ENCODE data around the gene ADAM22.

ADAM22 gene

DNA sequence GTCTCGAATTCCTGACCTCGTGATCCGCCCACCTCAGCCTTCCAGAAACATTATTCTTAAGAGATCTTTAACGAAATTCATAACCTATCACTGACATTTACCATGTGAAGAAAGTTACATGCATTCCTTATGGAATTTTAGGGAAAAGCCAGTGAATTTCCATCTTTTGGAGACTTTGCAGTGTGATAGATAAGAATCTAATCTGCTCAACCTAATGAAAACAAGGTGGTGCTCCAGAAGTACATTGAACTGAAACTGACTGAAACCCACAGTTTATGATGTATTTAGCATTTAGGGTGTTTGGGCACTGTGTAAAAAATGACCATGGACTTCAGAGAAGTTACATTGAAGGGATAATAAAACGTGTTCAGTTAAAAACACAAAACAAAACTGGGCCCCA, 242.1 kb downstream of the ADAM22 start:
- DNase-seq = no peak

- no peak for DNase-seq
Observed at GRCh38 chr7:88183051-88183450, 249.0 kb downstream of the ADAM22 start.

DNA sequence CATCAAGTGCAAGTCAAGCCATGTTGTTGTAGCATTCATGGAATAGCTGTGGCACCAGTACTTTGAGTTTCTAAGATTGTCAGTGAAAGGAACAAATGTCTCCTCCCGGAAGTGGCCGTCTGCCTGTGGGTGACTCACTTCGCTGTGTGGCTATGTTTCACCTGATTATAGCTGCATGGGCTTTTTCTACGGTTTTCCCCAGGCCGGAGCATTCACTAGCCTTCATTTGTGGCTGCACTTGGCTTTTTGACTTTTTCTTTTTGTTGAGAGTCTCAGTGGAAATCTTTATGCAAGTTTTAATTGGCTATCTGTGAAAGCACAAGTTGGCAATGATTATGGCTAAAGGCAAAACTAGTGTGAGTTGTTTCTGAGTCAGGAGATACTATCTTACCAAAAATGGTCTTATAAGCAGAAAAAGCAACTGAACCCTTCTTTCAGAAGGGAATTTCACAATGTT, 250.8 kb downstream of the ADAM22 start:
- DNase-seq = peak; percentile 62

DNA sequence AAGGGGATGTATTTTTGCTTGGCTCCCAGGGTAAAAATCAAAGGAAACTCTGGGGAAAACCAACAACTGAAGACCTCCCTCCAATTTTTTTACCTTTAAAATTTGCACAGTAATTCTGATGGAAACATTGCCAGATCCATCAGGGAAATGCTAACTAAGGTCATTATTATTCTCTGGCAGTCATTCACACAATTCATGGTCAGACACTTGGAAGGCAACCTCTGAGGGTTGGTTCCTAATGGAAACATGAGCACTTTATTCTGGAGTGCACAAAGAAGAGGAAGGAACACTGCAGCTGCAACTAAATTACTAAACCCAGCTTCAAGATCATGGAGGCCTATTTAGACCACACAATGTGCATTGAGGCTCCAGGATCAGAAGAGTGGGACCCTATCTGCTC, 251.6 kb downstream of the ADAM22 start:
- no peak for DNase-seq

DNA sequence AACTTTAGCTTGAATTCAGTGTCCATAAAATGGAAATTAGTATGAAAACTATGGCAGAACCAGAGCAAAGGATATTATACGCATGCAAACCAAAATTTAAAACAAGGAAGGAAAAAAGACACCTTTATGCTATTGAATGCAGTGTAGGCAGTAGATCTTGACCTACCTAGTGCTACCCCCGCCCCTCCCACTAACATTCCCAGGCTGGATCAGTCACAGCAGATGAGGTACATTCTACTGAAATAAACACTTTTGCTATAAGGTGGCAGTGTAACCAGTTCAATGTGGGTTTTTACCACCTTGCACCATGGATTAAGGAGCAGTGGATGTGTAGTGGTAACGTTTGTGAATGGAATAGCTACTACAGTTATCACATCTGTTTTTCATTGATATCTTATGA, 257.9 kb downstream of the ADAM22 start:
- DNase-seq = no peak

DNA sequence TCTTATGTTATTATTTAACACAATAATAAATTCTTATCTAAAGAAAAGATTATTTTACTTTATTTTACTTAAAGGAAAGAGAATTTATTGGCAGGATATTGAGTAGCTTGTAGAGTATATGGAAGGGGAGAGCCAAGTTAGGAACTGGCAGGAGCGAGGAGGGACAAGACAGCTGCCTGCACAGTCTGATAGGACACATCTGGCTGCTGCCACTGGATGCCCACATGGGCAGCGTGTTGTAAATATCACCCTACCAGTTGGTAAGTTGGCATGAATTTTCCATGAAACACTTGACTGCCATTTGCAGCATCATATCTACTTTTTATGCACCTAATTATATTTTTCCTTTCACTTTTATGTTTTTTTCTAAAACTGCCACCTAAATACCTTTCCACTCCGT, 266.2 kb downstream of the ADAM22 start:
- no peak for DNase-seq

- no peak for DNase-seq
Observed at GRCh38 chr7:88200789-88201188, 266.7 kb downstream of the ADAM22 start.

GRCh38 chr7:88201305-88201704, 267.3 kb downstream of the ADAM22 start:
- no peak for DNase-seq

- DNase-seq = no peak
Observed at GRCh38 chr7:88202278-88202677, 268.2 kb downstream of the ADAM22 start.

- DNase-seq = no peak
Observed at GRCh38 chr7:88202799-88203198, 268.7 kb downstream of the ADAM22 start.

DNA sequence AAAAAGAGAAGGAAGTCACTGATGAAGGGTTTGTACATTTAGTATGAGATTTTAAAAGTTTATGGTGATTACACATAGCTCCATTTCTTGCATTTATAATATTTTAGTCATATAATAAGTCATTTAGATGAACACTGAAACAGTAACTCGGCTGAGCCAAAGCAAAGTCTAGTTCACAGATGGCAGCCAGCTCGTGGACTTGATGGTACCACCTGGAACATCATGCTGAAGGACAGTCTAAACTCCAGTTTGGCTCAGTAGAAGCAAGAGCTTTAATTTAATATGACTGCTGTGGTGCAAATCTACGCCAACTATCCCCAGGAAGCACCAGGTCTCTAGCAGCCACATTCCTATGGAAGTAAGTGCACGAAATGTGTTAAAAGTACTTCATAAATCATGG, 269.4 kb downstream of the ADAM22 start:
- no peak for DNase-seq

DNA sequence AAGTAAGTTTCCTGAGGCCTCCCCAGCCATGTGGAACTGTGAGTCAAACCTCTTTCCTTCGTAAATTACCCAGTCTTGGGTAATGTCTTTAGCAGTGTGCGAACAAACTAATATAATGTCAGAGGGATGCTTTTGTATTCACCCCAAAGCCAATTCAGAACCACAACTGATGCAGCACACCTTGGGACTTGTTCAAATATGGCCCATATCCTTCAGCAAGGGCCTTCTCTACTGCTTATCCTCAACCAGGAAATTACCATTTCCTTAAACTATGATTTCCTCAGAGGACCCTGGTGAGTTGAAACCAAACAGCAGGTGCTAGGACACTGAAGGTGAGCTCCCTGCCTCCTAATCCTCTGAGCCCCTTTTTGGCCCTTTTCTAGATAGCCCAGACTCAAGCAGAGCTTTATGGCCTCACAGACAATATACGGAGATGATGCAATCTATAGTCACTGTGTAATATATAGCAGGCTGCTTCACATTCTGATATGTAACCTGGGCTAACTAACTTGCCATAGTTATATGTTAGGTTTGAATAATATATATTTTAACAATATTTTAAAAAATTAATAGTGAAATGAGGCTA, 270.6 kb downstream of the ADAM22 start:
- no peak for DNase-seq

- DNase-seq = no peak
Observed at GRCh38 chr7:88205179-88205578, 271.1 kb downstream of the ADAM22 start.

- no peak for DNase-seq
Observed at GRCh38 chr7:88206254-88206653, 272.2 kb downstream of the ADAM22 start.

DNA sequence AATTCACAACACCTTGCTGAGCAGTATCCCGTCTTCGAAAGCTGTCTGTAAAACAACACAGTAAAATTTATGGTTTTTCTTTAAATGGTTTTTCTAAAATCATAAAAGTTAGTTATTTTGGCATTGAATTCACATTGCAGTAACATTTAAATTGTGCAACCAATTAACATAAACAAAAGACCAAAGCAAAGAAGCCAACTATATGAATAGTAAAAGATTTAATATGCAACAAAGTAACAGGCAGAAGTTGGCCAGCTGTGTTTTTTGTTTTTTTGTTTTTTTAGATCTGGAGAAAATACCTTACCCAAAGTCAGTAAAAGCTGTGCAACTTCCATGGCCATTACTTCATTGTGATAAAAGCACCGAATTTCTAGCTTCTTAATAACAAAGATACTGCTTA, 274.5 kb downstream of the ADAM22 start:
- DNase-seq = no peak

DNA sequence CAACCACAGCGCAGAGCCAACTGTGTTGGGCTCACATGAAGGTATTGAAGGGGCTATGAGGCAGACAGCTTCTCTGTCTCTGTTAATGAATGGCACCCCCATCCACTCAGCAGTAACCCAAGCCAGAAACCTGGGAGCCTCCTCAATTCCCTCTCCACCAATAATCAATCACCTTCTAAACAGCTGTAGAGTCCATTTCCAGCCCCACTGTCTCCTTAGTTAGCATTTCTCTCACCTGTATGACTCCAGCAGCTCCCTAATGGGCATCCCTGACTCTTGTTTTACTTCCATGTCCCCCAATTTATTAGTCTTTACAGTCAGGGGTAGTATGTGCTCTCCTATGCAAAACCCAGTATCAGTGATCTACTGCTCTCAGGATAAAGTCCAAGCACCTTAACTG, 278.9 kb downstream of the ADAM22 start:
- DNase-seq = no peak

DNA sequence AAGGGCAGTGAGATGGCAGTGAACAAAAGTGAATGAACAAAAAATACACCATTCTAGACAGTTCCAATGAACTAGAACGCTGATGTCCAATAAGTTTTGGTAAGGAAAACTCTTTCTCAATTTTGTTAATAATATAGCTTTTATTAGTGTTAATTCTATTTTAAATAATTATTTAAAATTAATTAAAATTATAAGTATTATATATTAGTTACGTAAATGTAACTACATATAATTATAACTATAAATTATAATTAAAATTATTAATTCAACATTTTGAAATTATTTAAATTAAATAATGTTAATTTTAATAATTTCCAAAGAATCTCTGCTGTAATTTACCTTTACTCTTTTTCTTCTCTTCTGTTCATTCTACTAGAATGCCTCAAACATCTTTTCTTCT, 280.4 kb downstream of the ADAM22 start:
- DNase-seq = no peak

- no peak for DNase-seq
Observed at GRCh38 chr7:88215295-88215694, 281.2 kb downstream of the ADAM22 start.

DNA sequence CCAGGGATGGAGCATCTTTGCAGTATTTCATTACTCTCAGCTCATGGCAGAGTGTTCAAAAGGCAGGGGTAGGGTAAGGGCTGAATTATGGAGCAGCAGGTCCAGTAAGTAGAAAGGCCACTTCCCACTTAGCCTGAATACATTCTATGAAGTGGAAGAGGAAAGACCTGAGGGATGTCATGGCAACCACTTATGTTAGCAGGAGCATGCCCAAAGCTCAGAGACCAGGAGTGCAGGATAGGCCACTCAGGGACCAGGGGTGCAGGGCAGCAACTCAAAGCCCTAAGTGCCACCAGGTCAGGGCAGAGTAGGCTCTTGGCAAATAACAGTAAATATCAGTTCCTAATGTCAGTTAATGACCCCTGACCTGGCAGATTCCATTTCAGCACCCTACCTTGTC, 282.2 kb downstream of the ADAM22 start:
- DNase-seq = no peak

DNA sequence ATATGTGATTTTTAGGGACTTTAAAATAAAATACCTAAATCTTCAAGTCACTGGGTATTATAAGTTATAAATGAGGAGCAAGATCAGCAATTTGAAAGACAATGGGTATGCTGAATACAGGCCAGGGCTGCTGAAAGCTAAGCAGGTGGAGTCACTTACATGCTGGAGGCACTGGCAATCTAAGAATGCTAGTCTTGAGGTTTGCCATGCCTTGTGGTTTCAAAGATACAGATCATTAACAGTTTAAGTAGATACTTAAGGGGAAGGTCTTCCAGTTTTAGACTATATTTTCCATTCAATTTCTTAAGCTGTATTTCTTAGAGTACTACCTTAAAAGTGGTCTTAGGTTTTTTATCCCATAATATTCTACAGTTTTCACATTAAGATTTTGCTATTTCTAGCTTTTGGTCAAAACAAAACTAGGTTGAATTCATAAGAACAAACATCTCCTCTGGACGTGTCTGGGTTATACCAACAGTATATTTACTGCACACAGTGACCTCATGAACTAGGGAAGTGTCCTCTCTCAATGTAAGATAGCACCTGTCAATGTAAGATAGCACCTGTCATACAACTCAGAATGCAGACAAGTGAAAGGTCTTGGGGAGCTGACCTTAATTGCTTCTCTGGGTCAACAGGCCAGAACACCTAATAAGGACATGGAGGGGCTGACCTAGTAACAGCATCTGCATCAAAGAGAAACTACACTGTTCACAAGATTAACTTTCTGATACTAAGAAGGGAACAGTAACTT, 283.8 kb downstream of the ADAM22 start:
- DNase-seq = no peak

DNA sequence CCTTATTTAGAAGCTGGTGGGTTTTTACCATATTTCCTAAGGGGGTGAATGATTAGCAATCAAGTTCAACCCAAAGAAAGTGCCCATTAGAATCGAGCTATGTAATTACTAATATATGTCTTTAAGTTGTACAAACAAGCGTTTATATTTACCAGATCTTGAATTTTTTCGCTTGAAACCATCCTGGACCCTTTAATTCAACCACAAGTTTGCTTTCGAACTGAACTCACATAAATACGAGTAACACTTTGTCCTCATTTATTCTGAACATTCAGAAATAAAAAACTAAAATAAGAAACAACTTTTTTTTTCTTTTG, 284.3 kb downstream of the ADAM22 start:
- no peak for DNase-seq

DNA sequence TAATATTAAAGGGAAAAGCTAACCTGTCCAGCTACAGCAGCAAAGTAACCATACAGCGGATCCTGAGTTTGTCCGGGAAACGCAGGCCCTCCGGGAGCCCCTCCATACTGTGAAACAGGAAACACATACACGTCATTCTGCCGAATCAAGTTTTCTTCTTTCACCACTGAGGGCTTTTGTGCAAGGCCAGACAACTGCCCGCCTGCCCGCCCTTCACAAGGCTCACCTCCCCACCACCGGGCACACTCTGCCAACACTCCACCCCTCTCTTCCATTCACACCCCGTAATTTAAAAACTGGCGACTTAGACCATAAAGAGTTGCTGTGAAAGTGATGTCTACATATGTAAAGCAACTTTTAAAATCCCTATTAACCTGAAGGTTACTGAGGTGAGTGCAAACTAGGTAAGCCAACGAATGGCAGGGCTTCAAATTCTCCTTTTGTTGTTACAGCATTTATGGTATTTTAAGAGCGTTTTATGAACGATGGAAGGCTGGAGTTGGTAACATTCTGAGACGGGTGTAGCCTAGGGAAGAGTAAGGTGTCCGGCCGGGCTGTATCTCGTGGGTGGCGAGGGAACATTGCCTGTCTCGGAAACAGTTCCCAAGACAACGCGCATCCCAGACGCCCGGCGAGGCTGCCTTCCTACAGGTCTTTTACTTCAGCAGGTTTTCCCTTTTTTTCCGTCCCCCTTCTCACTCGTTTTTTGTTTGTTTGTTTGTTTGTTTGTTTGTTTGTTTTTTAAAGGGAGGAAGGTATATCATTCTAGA, 285.0 kb downstream of the ADAM22 start:
- peak; percentile 36 for DNase-seq

DNA sequence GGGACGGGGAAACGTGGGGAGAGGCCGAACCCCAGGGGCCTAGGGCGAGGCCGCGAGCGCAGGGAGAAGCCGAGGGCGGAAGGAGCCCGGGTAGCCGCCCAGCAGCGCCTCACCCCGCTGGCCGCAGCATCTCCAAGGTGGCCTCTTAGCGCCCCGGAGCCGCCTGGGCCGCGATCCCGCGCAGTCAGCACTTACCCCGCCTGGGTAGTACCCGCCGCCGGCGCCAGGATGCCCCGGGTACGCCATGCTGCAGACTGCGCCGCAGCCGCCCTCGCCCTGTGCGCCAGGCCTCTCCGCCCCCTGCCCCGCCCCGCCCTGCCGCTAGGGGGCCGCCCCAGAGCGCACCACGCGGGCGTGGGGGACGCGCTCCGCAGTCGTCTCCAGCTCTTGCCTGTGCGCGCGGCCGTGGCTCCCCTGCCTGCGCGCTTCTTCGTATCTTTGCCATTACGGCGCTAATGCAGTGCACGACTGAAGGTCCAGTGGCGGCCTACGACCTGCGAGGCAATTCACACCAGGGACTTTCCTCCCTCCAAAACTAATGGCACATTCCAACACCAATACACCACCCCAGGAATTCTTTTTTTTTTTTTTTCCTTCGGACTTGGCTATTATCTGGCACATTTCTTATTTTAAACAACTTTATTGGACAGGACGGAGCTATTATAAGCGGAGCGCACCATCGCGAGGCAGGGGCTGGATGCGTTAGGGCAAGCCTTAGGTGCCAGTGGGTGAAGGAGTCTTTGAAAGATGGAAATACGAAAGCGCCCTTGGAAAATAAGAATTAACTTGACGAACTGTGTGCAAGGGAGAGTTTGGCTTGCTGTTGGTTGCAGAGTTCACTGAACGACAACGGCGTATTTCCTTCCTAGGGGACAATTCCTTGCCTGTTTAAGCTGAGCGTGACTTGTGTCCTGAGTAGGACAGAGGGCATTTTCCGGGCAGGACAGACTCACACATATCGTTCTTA, 286.0 kb downstream of the ADAM22 start, which contains the start of gene SRI:
TSS of gene SRI (minus strand) at position 258 of the 967 bp plus-strand sequence. CDS start at position 246, 12 bp downstream.
- peak; percentile 84 for DNase-seq

All from HCEC 1CT (cell line).